DMS53 (cell line): ENCODE data around the gene CATSPER3.

ENCODE experiments used
- DNase-seq: peaks from one replicate; lab custom pipeline; 2025; lab: John Stamatoyannopoulos, UW

CATSPER3 gene

GRCh38 chr5:134967607-134968006 lies at the start of gene CATSPER3:
CATSPER3 (plus strand) TSS chr5:134967907; CDS start chr5:134967992, 85 bp downstream.
- no peak for DNase-seq

- no peak for DNase-seq
These were observed 48.8 kb upstream of the CATSPER3 start for GRCh38 chr5:134918861-134919260.

- peak; percentile 6 for DNase-seq
These were observed 46.7 kb upstream of the CATSPER3 start for GRCh38 chr5:134920848-134921575.

GRCh38 chr5:134932508-134932907 lies 35.2 kb upstream of the CATSPER3 start:
- DNase-seq, result no peak

- DNase-seq, result no peak
These were observed 33.5 kb upstream of the CATSPER3 start for GRCh38 chr5:134934202-134934601.

- DNase-seq, result no peak
These were observed 31.8 kb upstream of the CATSPER3 start for GRCh38 chr5:134935711-134936602.

GRCh38 chr5:134937526-134937925 lies 30.2 kb upstream of the CATSPER3 start:
- DNase-seq, result no peak

- no peak for DNase-seq
These were observed 29.7 kb upstream of the CATSPER3 start for GRCh38 chr5:134938030-134938429.

- no peak for DNase-seq
These were observed 28.2 kb upstream of the CATSPER3 start for GRCh38 chr5:134939500-134939899.

GRCh38 chr5:134943547-134943946 lies 24.2 kb upstream of the CATSPER3 start:
- DNase-seq, result no peak

GRCh38 chr5:134944630-134945029 lies 23.1 kb upstream of the CATSPER3 start:
- DNase-seq, result peak; percentile 16

- DNase-seq, result no peak
These were observed 22.7 kb upstream of the CATSPER3 start for GRCh38 chr5:134945041-134945440.

- DNase-seq, result no peak
These were observed 18.8 kb upstream of the CATSPER3 start for GRCh38 chr5:134948911-134949310.

- no peak for DNase-seq
These were observed 18.4 kb upstream of the CATSPER3 start for GRCh38 chr5:134949316-134949715.

GRCh38 chr5:134957920-134958608 lies 9.6 kb upstream of the CATSPER3 start:
- DNase-seq, result peak; percentile 44

GRCh38 chr5:134958755-134959154 lies 9.0 kb upstream of the CATSPER3 start:
- DNase-seq, result peak; percentile 21

GRCh38 chr5:134963098-134963497 lies 4.6 kb upstream of the CATSPER3 start:
- no peak for DNase-seq

GRCh38 chr5:134964359-134965270 lies 3.1 kb upstream of the CATSPER3 start:
- DNase-seq, result no peak

- no peak for DNase-seq
These were observed 2.4 kb upstream of the CATSPER3 start for GRCh38 chr5:134965271-134965825.

- DNase-seq, result peak; percentile 90
These were observed 348 bp downstream of the CATSPER3 start for GRCh38 chr5:134968055-134968454.

GRCh38 chr5:134969166-134969565 lies 1.5 kb downstream of the CATSPER3 start:
- no peak for DNase-seq
